ENCODE results near the gene SHCBP1. TPM values are rescaled to one million over a fixed set of nuclear protein-coding genes. Genes with fewer than 3 reads are reported as not detected.

The SHCBP1 gene
- total RNA-seq, 1 donor from 2014 or later = 0.29 TPM

Other genes with a start within 250 kb of the SHCBP1 start
- 104 TPM for gene VPS35, start 67.8 kb upstream of the SHCBP1 start, total RNA-seq
- gene ORC6, start 68.3 kb upstream of the SHCBP1 start, total RNA-seq = 1.1 TPM
- 0.58 TPM for gene MYLK3, start 127.0 kb upstream of the SHCBP1 start, total RNA-seq
- gene C16orf87, start 209.8 kb upstream of the SHCBP1 start, total RNA-seq = 6.8 TPM

Data from mesenteric fat pad (tissue), 1 donor.